KMS-11 (cell line): Measurements from ENCODE around the gene USP6.
"Not testable (repeated sequence)": the region's sequence is repeated elsewhere in the genome, so short reads cannot be mapped to it uniquely, and the experiment has no call there.

Experiments
- H2AFZ ChIP-seq: fragments of 200-600 bp; sonication (generic); 2 replicates; pipeline ENCODE4 v1.6.1; 2016; ENCODE audit warnings: antibody characterized with exemption, mixed run types, low read depth
- H3K27ac ChIP-seq: fragments of 200-600 bp; sonication (generic); 2 replicates; pipeline ENCODE4 v1.6.1; 2016; ENCODE audit warnings: mild to moderate bottlenecking, mixed run types
- H3K27me3 ChIP-seq: fragments of 200-600 bp; sonication (generic); 2 replicates; pipeline ENCODE4 v1.6.1; 2017; ENCODE audit warnings: mild to moderate bottlenecking, low read depth, mixed run types, moderate library complexity; ENCODE audit not compliant: insufficient read depth
- H3K36me3 ChIP-seq: fragments of 200-600 bp; sonication (generic); 2 replicates; pipeline ENCODE4 v1.6.1; 2017; ENCODE audit warnings: mild to moderate bottlenecking, mixed run types; ENCODE audit not compliant: insufficient read depth
- H3K4me1 ChIP-seq: fragments of 200-600 bp; sonication (generic); 2 replicates; pipeline ENCODE4 v1.6.1; 2016; ENCODE audit warnings: mild to moderate bottlenecking, low read depth, mixed run types; ENCODE audit not compliant: poor library complexity, severe bottlenecking
- H3K4me2 ChIP-seq: fragments of 200-600 bp; sonication (generic); 2 replicates; pipeline ENCODE4 v1.7.0; 2016; ENCODE audit warnings: mild to moderate bottlenecking, mixed run types
- H3K4me3 ChIP-seq: fragments of 200-600 bp; sonication (generic); IDR thresholded peaks from 2 replicates; pipeline ENCODE4 v1.6.1; 2017; ENCODE audit warnings: low read depth, low read length, mixed read lengths; ENCODE audit not compliant: insufficient read depth
- H3K79me2 ChIP-seq: fragments of 200-600 bp; sonication (generic); 2 replicates; pipeline ENCODE4 v1.6.1; 2016; ENCODE audit warnings: low read depth, mixed run types; ENCODE audit not compliant: insufficient read depth
- H3K9ac ChIP-seq: fragments of 200-600 bp; sonication (generic); 2 replicates; pipeline ENCODE4 v1.6.1; 2016; ENCODE audit warnings: mild to moderate bottlenecking, mixed run types
- H4K20me1 ChIP-seq: fragments of 200-600 bp; sonication (generic); 2 replicates; pipeline ENCODE4 v1.6.1; 2016; ENCODE audit warnings: mild to moderate bottlenecking, mixed run types; ENCODE audit not compliant: insufficient read depth
- TF ChIP-seq, protein P1 (sequence below): fragments of 200-600 bp; sonication (generic); conservative IDR thresholded peaks from 2 replicates; pipeline ENCODE4 v1.6.1; 2017; ENCODE audit warnings: low read depth, mild to moderate bottlenecking, antibody characterized with exemption, low read length, moderate library complexity, mixed read lengths

The USP6 gene

DNA sequence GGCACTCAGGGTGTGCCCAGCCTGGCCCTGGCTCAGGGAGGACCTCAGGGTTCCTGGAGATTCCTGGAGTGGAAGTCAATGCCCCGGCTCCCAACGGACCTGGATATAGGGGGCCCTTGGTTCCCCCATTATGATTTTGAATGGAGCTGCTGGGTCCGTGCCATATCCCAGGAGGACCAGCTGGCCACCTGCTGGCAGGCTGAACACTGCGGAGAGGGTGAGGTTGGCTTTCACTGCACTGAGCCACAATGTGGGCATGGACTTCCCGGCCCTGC, 23.6 kb downstream of the USP6 start:
- TF ChIP-seq, protein P1, sequence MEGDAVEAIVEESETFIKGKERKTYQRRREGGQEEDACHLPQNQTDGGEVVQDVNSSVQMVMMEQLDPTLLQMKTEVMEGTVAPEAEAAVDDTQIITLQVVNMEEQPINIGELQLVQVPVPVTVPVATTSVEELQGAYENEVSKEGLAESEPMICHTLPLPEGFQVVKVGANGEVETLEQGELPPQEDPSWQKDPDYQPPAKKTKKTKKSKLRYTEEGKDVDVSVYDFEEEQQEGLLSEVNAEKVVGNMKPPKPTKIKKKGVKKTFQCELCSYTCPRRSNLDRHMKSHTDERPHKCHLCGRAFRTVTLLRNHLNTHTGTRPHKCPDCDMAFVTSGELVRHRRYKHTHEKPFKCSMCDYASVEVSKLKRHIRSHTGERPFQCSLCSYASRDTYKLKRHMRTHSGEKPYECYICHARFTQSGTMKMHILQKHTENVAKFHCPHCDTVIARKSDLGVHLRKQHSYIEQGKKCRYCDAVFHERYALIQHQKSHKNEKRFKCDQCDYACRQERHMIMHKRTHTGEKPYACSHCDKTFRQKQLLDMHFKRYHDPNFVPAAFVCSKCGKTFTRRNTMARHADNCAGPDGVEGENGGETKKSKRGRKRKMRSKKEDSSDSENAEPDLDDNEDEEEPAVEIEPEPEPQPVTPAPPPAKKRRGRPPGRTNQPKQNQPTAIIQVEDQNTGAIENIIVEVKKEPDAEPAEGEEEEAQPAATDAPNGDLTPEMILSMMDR, result no peak
- Histone ChIP-seq H3K4me1 (no peaks in the 10 kb centered on the region), H3K9ac (no peak overlapping the region)

DNA sequence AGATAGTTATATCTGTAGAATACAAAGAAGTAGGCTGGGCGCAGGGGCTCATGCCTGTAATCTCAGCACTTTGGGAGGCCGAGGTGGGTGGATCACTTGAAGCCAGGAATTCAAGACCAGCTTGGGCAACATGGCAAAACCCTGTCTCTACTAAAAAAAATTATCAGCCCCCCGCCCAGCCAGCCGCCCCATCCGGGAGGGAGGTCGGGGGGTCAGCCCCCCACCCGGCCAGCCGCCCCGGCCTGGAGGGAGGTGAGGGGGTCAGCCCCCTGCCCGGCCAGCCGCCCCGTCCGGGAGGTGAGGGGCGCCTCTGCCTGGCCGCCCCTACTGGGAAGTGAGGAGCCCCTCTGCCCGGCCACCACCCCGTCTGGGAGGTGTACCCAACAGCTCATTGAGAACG, 27.0 kb downstream of the USP6 start:
- H3K4me3 ChIP-seq, H3K27ac ChIP-seq, H3K36me3 ChIP-seq, H3K4me2 ChIP-seq, H3K79me2 ChIP-seq, H4K20me1 ChIP-seq, H3K27me3 ChIP-seq, H3K4me1 ChIP-seq, H2AFZ ChIP-seq, H3K9ac ChIP-seq: not testable (repeated sequence)

More for the DNA sequence above, 23.6 kb downstream of the USP6 start:
- H3K27ac ChIP-seq, result no peak overlapping the region
- no peak overlapping the region for H3K4me3 ChIP-seq
- H3K79me2 ChIP-seq, result no peaks in the 10 kb centered on the region
- H4K20me1 ChIP-seq, result no peaks in the 10 kb centered on the region
- H3K36me3 ChIP-seq, result no peaks in the 10 kb centered on the region
- H3K4me2 ChIP-seq, result no peak overlapping the region
- H2AFZ ChIP-seq, result no peak overlapping the region
- no peaks in the 10 kb centered on the region for H3K27me3 ChIP-seq

DNA sequence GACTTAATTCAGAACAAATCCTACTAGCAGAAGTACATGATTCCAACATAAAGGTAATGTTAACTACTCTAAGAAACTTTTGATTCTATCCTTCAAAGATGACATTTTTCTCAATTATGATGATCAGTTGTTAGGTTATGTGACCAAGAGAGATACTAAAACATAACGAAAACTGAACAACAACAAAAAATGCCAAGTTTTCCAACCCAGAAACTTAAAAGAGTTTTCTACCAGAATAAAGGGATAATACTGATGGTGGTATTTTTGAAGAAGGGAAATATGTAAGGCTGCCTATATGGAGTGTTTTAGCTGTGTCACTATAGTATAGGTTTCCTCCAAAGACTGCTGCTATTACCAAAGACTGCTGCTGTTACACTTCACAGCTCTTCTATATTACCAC, 30.3 kb downstream of the USP6 start:
- H3K79me2 ChIP-seq, H3K4me3 ChIP-seq, H3K27ac ChIP-seq, H3K4me2 ChIP-seq, H3K36me3 ChIP-seq, H4K20me1 ChIP-seq, H2AFZ ChIP-seq, H3K9ac ChIP-seq, H3K27me3 ChIP-seq, H3K4me1 ChIP-seq: not testable (repeated sequence)

DNA sequence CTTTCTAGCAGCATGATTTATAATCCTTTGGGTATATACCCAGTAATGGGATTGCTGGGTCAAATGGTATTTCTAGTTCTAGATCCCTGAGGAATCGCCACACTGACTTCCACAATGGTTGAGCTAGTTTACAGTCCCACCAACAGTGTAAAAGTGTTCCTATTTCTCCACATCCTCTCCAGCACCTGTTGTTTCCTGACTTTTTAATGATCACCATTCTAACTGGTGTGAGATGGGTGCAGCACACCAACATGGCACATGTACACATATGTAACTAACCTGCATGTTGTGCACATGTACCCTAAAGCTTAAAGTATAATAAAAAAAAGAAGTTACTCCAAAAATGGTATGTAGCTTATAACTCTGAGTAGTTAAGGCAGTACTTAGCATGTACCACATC, 44.9 kb downstream of the USP6 start:
- H3K27ac ChIP-seq, H3K27me3 ChIP-seq, H4K20me1 ChIP-seq, H2AFZ ChIP-seq, H3K4me1 ChIP-seq, H3K4me3 ChIP-seq, H3K36me3 ChIP-seq, H3K4me2 ChIP-seq, H3K9ac ChIP-seq, H3K79me2 ChIP-seq: not testable (repeated sequence)

DNA sequence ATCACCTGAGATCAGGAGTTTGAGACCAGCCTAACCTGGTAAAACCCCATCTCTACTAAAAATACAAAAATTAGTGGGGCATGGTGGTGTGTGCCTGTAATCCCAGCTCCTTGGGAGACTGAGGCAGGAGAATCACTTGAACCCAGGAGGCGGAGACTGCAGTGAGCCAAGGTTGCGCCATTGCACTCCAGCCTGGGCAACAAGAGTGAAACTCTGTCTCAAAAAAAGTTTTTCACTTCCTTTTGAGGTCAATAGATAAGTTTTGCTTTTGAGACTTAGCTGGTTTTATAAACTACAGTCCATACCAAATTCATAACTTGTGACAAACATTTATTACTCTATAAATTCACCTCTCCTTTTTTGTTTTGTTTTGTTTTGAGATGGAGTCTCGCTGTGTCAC, 46.0 kb downstream of the USP6 start:
- H3K27ac ChIP-seq, H3K4me2 ChIP-seq, H3K36me3 ChIP-seq: not testable (repeated sequence)

DNA sequence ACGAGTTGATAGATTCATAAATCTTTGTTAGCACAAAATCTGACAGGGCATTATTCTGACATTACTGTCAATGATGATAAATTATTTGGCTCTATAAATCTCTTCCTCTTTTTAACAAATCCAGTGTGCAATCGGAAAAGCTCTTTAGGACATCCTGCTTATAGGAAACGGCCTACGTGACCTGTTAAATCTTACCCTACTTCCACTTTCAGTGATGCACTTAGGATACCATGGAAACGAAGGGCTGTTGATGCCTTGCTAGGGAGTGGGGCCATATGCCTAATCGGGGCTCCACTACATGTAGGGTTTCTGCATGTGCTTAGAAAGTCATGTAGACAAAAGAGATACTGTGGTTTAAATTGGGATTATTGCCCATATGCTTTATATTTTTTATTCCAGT, 48.6 kb downstream of the USP6 start:
- H3K4me2 ChIP-seq, result no peak overlapping the region
- H3K4me3 ChIP-seq, result no peak overlapping the region
- H2AFZ ChIP-seq, result no peak overlapping the region
- no peak overlapping the region for H3K9ac ChIP-seq
- H3K27me3 ChIP-seq, result no peaks in the 10 kb centered on the region
- H3K4me1 ChIP-seq, result no peaks in the 10 kb centered on the region
- no peaks in the 10 kb centered on the region for H3K36me3 ChIP-seq
- H3K27ac ChIP-seq, result no peak overlapping the region
- TF ChIP-seq, protein P1, result no peak
- H4K20me1 ChIP-seq, result no peaks in the 10 kb centered on the region
- no peaks in the 10 kb centered on the region for H3K79me2 ChIP-seq

More for the DNA sequence above, 46.0 kb downstream of the USP6 start:
- H2AFZ ChIP-seq, H3K4me3 ChIP-seq, H3K27me3 ChIP-seq, H3K9ac ChIP-seq, H3K4me1 ChIP-seq, H4K20me1 ChIP-seq, H3K79me2 ChIP-seq: not testable (repeated sequence)

DNA sequence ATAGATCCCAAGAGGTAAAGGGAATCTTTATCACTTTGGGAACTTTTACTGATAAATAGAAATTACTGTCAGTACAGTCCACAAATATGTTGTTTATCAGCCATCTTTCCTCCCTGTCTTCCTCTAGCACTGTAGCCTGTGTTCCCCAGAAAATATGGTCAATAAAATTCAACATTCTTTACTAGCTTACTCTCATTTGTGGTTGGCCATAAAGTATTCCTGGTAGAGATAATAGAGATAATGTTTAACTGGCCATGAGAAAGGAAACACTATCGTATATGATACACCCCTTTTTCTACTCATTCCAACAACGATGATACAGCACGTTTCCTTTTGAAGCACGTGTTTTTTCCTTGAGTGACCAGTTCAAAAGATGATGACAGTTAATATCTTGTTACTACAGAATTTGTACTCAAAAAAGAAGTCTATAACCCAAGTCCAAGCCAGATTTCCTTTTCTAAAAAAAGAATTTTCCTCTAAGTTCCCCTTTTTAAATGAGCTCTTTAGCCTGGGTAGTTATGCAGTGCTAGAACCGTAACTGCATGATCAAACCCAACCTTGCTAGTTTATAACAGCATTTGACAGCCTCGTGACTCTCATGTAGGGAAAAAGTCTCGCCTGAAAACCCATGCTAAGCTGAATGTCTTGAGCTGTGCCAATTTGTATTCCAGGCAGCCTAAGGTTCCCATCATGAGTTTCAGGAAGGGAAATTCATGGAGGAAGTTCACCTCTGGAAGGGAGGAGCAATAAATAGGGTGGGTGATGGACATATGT, 50.1 kb downstream of the USP6 start:
- H3K4me3 ChIP-seq, H4K20me1 ChIP-seq, H3K4me2 ChIP-seq, H3K27me3 ChIP-seq, H3K79me2 ChIP-seq, H3K4me1 ChIP-seq, H3K27ac ChIP-seq, H3K9ac ChIP-seq, H2AFZ ChIP-seq, H3K36me3 ChIP-seq: not testable (repeated sequence)

DNA sequence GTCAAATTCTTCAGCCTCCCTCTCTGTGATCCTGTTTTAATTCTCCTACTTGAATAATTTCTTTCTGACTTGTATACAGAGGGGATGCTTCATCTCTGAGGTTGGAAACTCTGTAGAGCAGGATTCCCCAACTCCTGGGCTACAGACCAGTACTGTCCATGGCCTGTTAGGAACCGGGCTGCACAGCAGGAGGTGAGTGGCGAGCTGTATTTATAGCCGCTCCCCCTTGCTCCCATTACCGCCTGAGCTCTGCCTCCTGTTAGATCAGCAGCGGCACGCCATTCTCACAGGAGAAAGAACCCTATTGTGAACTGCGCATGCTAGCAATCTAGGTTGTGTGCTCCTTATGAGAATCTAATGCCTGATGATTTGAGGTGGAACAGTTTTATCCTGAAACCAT, 59.2 kb downstream of the USP6 start:
- not testable (repeated sequence) for H3K4me2 ChIP-seq, H2AFZ ChIP-seq, H3K79me2 ChIP-seq, H3K9ac ChIP-seq, H3K27me3 ChIP-seq, H4K20me1 ChIP-seq, H3K4me3 ChIP-seq, H3K27ac ChIP-seq, H3K36me3 ChIP-seq, H3K4me1 ChIP-seq
